Activated T-cell treated with anti-CD3 and anti-CD28 coated beads, Interleukin-2, amount 50 U/mL, for 48 hours (primary cell): ENCODE results near the gene SYNDIG1.

Experiments used
- DNase-seq, 2 experiments: peaks; one replicate each; pipeline ENCODE4 v3.0.0-alpha.2; 2020

The SYNDIG1 gene

DNA sequence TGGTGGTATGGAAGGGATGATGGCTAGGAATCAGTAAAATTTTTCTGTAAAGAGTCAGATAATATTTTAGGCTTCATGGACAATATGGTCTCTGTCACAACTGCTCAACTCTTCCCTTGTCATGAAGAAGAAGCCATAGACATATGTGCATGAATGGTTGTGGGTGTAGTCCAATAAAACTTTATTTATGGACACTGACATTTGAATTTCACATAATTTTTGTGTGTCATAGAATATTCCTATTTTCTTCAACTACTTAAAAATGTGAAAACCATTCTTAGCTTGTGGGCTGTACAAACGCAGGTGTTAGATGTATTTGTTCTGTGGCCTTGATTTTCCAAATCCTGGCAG is 59.9 kb downstream of the SYNDIG1 start:
- no peak for DNase-seq

DNA sequence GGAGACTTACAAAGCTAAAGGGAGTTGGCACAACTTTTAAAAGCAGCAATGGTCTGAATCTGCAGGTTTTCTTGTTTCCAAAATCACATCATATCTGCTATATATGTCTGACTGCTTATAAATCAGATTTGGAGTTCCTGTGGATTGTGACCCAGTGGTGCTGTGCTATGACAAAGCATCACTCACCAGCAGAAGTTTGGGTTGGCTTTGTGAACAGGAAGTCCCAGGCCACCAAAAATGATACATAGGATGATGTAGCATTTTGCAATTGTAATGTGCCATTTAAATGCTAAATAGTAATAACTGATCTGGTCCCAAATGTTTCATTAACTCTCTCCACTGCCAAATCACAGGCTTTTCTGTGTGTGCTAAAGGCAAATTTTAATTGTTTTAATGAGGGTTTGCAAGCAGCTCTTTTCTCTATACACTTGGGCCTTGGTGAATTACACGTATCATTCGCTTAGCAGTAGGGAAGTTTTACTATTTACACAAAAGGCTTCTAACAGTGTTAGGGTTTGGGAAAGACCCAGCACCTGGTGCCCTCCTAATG is 60.8 kb downstream of the SYNDIG1 start:
- DNase-seq = no peak

GRCh38 chr20:24531202-24531601 is 61.8 kb downstream of the SYNDIG1 start:
- no peak for DNase-seq

- DNase-seq = no peak
These were observed 62.4 kb downstream of the SYNDIG1 start for GRCh38 chr20:24531631-24532419.

GRCh38 chr20:24533449-24533848 is 64.0 kb downstream of the SYNDIG1 start:
- DNase-seq = no peak

- DNase-seq = no peak
These were observed 64.9 kb downstream of the SYNDIG1 start for GRCh38 chr20:24534282-24534681.

GRCh38 chr20:24535941-24536730 is 66.7 kb downstream of the SYNDIG1 start:
- no peak for DNase-seq

- no peak for DNase-seq
These were observed 67.8 kb downstream of the SYNDIG1 start for GRCh38 chr20:24537210-24537609.

- no peak for DNase-seq
These were observed 73.3 kb downstream of the SYNDIG1 start for GRCh38 chr20:24542721-24543120.

DNA sequence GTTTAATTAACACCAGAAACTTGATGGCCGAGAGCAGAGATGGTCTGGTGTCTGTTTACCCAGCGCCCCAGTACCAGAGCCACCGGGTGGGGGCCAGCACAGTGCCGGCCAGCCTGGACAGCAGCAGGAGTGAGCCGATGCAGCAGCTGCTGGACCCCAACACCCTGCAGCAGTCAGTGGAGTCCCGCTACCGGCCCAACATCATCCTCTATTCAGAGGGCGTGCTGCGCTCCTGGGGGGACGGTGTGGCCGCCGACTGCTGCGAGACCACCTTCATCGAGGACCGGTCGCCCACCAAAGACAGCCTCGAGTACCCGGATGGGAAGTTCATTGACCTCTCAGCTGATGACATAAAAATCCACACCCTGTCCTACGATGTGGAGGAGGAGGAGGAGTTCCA is 73.7 kb downstream of the SYNDIG1 start:
- no peak for DNase-seq

GRCh38 chr20:24543741-24544140 is 74.3 kb downstream of the SYNDIG1 start:
- no peak for DNase-seq

- DNase-seq = no peak
These were observed 74.9 kb downstream of the SYNDIG1 start for GRCh38 chr20:24544371-24544770.

- DNase-seq = no peak
These were observed 75.7 kb downstream of the SYNDIG1 start for GRCh38 chr20:24545168-24545567.

- DNase-seq = no peak
These were observed 76.9 kb downstream of the SYNDIG1 start for GRCh38 chr20:24546232-24546892.

GRCh38 chr20:24547967-24548366 is 78.5 kb downstream of the SYNDIG1 start:
- no peak for DNase-seq

DNA sequence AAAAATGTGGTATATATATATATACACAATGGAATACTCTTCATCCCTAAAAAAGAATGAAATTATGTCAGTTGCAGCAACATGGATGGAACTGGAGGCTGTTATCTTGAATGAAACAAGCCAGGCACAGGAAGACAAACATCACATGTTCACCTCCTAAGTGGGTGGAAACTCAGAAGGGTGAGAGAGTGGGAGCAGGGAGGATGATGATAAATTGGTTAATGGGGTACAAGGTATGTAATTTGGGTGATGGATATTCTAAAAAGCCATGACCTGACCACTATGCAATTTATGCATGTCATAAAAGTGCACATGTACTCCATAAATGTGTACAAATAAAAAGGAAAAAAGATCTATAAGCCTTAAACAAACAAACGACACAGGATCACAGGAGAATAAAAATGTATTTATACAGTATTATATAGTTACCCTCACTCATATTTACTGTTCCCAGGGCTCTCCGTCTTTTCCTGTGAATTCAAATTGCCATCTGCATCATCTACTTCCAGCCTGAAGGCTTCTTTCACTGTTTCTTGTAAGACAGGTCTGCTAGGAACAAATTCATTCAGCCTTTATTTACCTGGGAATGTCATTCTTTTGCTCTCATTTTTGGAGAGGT is 89.8 kb downstream of the SYNDIG1 start:
- DNase-seq = no peak

DNA sequence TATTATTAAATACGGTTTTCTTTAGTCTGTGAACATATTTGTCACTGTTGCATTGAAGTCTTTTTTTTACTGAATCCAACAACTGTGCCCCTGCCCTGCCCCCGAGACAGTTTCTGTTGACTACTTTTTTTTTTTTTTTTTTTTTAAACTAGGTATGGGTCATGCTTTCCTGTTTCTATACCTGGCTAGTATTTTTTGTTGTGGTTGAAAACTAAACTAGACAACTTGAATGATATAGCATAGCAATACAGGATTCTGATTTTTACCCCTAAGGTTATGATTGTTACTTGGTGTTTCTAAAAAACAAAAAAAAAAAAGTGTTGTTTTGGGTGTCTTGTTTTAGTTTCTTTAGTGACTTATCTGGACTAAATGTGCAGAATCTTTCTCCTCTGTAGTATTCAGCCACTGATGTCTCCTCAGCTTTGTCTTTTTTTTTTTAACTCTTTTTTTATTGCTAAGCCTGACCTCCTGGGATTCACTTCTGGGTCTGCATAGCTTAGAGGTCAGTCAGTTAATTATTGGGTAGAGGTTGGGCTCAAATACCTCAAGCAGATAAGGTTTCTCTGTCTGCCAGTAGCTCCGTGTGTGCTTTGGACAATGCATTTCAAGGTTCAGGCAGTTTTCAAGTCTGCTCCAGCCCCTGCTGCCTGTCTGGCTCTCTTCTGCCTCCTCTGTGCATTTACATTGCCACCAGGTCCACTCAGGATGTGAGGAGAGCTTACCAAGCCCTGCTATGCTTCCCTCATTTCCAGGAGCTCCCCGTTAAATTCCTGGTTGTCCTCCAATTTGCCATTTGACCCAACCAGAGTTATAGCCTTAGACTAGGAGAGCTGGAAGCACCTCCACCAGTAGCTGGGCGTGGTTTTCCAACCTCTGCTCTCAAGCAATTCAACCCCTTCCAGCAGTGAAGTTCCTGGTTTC is 91.4 kb downstream of the SYNDIG1 start:
- no peak for DNase-seq

- DNase-seq = no peak
These were observed 96.5 kb downstream of the SYNDIG1 start for GRCh38 chr20:24565835-24566351.

DNA sequence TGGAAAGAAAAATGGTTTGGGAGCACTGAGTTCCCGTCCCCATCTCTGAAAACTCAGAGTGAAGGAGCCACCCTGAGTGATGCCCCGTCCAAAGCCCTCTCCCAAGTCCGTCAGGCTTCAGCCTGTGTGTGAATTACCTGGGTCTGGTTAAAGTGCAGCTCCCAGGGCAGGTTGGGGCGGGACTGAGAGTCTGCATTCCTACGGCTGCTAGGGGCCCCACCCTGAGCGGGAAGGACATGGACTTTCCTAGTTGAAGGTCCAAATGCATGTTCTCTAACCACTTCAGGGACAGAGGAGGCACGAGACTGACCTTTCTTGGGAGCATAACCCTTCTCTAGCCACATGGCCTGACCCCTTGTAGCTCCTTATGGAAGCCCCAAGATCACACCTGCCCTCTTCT is 97.2 kb downstream of the SYNDIG1 start:
- DNase-seq = no peak

DNA sequence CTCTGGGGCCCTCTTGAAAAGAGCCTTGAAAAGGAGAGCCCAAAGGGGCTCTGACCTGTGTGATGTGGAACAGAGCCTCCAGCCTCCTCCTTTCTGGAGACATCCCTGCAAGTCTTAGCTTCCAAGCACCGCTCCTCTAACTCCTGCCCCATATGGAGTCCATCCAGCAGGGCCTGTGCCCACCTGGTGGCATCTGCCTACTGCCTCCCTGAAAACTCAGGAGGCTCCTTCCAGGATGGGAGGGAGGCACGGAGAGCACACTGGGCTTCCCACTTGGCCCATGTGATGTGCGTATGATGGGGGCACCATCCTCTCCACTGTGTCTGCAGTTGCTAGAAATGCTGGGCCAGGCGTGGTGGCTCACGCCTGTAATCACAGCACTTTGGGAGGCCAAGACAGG is 98.1 kb downstream of the SYNDIG1 start:
- no peak for DNase-seq

DNA sequence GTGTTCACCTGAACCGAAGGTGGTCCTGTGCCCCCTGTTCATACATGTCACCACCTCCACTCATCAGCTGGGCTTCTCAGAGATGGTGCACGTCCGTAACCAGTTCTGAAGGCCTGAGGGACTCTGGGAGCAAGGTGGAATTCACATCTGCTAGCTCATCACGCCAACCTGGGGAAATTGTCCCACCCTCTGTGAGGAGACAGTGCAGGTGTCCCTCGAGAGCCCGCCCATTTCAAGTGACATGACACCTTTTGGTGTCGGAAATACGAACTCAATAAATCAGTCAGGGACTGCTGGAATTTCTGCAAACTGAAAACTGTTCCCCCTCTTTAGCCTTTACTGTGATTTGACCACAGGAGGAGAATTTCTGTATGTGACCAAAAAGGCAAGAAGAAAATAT is 99.4 kb downstream of the SYNDIG1 start:
- no peak for DNase-seq

- DNase-seq = no peak
These were observed 101.7 kb downstream of the SYNDIG1 start for GRCh38 chr20:24571159-24571558.
